Liver (tissue), 3 donors: ENCODE measurements around the gene DOCK1.

ENCODE experiments used
- ATF3 ChIP-seq: IDR thresholded peaks from 2 replicates; pipeline ENCODE4 v1.6.1; 2016; ENCODE audit warnings: antibody characterized with exemption
- CTCF ChIP-seq: fragments of 150-350 bp; IDR thresholded peaks from 2 replicates; pipeline ENCODE4 v1.5.1; 2017; ENCODE audit warnings: improper control_type of control experiment, low read depth, low read length; ENCODE audit not compliant: missing input control
- JUND ChIP-seq, 2 donors: IDR thresholded peaks; 2 replicates each; pipeline ENCODE4 v1.6.1; 2016; ENCODE audit warnings: antibody characterized with exemption in 2 of 2
- MAX ChIP-seq: IDR thresholded peaks from 2 replicates; pipeline ENCODE4 v1.6.1; 2016; ENCODE audit warnings: antibody characterized with exemption
- RAD21 ChIP-seq, 2 donors: IDR thresholded peaks; 2 replicates each; pipeline ENCODE4 v1.6.1; 2016; ENCODE audit warnings: antibody characterized with exemption in 2 of 2, mild to moderate bottlenecking in 2 of 2
- REST ChIP-seq: IDR thresholded peaks from 2 replicates; pipeline ENCODE4 v1.6.1; 2016; ENCODE audit warnings: antibody characterized with exemption, mild to moderate bottlenecking
- TAF1 ChIP-seq: conservative IDR thresholded peaks from 2 replicates; pipeline ENCODE4 v1.6.1; 2016; ENCODE audit warnings: antibody characterized with exemption, mild to moderate bottlenecking
- YY1 ChIP-seq: IDR thresholded peaks from 2 replicates; pipeline ENCODE4 v1.6.1; 2016; ENCODE audit warnings: antibody characterized with exemption, mild to moderate bottlenecking
- TF ChIP-seq, protein P1 (sequence below): IDR thresholded peaks from 2 replicates; pipeline ENCODE4 v1.6.1; 2016; ENCODE audit warnings: antibody characterized with exemption
- donor health status: healthy.
- donor health status: healthy.

- TF ChIP-seq YY1 = no peak
- TF ChIP-seq CTCF = no peak
- TF ChIP-seq, protein P1, sequence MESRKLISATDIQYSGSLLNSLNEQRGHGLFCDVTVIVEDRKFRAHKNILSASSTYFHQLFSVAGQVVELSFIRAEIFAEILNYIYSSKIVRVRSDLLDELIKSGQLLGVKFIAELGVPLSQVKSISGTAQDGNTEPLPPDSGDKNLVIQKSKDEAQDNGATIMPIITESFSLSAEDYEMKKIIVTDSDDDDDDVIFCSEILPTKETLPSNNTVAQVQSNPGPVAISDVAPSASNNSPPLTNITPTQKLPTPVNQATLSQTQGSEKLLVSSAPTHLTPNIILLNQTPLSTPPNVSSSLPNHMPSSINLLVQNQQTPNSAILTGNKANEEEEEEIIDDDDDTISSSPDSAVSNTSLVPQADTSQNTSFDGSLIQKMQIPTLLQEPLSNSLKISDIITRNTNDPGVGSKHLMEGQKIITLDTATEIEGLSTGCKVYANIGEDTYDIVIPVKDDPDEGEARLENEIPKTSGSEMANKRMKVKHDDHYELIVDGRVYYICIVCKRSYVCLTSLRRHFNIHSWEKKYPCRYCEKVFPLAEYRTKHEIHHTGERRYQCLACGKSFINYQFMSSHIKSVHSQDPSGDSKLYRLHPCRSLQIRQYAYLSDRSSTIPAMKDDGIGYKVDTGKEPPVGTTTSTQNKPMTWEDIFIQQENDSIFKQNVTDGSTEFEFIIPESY = no peak
- no peak for TF ChIP-seq RAD21 (IDR thresholded peaks at IDR 0.05)
- no peak for TF ChIP-seq JUND (IDR thresholded peaks at IDR 0.05)
- no peak for TF ChIP-seq MAX
- TF ChIP-seq TAF1 = no peak
- TF ChIP-seq ATF3 = no peak
- TF ChIP-seq REST = no peak
These were observed 313.4 kb downstream of the DOCK1 start for GRCh38 chr10:127218658-127219057.
